ENCODE data around the gene SIPA1L3. TPM values are rescaled to one million over a fixed set of nuclear protein-coding genes. Genes with fewer than 3 reads are reported as not detected.

Gene SIPA1L3
- total and polyA plus RNA-seq, 9 of the 15 experiments (the other 6 are each of a cell fraction or from before 2014, with no cell fraction given) = 0.01 to 6.1 (median 2.5) TPM

DNA sequence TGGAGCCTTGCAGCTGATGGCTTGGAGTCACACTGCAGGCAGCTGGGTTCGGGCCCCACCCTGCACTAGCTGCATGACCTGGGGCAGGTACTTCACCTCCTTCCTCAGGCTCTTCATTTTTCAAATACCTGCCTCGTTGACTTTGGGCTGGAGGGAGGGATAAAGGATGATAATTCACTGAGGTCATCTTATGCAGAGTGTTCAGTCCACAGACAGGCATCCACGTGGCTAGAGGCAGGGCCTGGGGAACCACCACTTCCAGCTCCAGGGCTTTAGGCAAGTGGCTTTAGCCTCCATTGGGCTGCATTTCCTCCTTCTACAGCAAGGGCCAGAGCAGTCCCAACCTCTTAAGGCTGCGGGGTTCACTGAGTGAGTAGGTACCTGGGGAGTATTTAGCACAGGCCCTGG lies 84.8 kb downstream of the SIPA1L3 start (continued):
- TF ChIP-seq XRCC4 (IDR thresholded peaks at IDR 0.05; ENCODE audit: extremely low read depth, insufficient read depth, insufficient read length) (no peak), RAD51 (IDR thresholded peaks at IDR 0.05; ENCODE audit: borderline replicate concordance, low read depth) (no peak)

DNA sequence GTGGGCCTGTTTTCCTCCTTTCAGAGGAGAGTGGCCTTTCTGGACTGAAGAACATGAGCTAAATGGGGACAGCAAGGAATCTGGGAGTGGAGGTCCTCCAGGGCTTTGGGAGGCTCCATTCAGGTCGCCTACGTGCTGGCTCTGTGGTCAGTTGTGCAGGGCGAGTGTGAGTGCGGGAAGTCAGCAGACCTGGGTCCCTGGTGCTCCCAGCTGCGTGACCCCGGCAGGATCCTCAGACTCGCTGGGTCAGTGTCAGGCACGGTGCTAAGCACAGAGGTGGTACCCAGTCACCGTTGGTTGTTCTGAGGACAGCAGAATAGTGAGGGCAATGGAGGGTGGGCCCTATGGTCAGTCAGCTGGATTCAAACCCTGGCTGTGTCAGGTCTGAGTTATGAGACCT lies 85.8 kb downstream of the SIPA1L3 start:
- no peak overlapping the region for H3K4me3 ChIP-seq
- intact Hi-C loops (cut with micrococcal nuclease) = no loop called here
- peaks cover 5 to 15% of the 10 kb centered on the region in 2 experiments; a peak in 3 of 5 replicates for H3K27me3 ChIP-seq (ENCODE audit: control insufficient read depth in 2 of 2, insufficient read depth in 2 of 2, low read length in 2 of 2)
- ChIA-PET POLR2A (interaction anchor here (0.6 kb wide), 2 partner anchors 92 to 182 kb away, joined by 3 to 4 read pairs; no protein-coding TSS in a partner anchor), CTCF (ENCODE audit: low intra/inter-chr PET ratio) (no interaction called here)
- peaks cover 9% of the 10 kb centered on the region for H4K20me1 ChIP-seq (replicated peaks; ENCODE audit: control insufficient read depth, insufficient read depth, low read length)
- no peak overlapping the region for H3K27ac ChIP-seq (ENCODE audit: extremely low read depth, low read depth, low read length)
- no TSS peak for BruUV-seq (replicated peaks)
- in situ Hi-C loops (cut with MboI) = no loop called here
- H3K4me1 ChIP-seq (replicated peaks in 1 of 2; ENCODE audit: control insufficient read depth in 2 of 2, insufficient read depth in 2 of 2, low read length in 2 of 2) = no peaks in the 10 kb centered on the region; a peak in 1 of 5 replicates
- H3K79me2 ChIP-seq (ENCODE audit: control insufficient read depth, insufficient read depth, low read length) = no peaks in the 10 kb centered on the region
- DNase-seq (ENCODE audit: extremely low read depth in 1 of 4, low spot score in 3 of 4) (no peak), FAIRE-seq (no peak), ATAC-seq (no peak)
- H3K9me1 ChIP-seq (ENCODE audit: control insufficient read depth, insufficient read depth, low read length) = no peaks in the 10 kb centered on the region
- H3K9ac ChIP-seq (ENCODE audit: insufficient read depth in 1 of 2, low read depth in 2 of 2, low read length in 2 of 2) = peak overlapping the region in 1 of 2 experiments; percentile 13; a peak in 1 of 4 replicates
- H3K9me3 ChIP-seq (replicated peaks; ENCODE audit: control insufficient read depth, insufficient read depth, low read depth, low read length) = no peaks in the 10 kb centered on the region
- no peak overlapping the region for H3K4me2 ChIP-seq (ENCODE audit: insufficient read depth, low read length)
- no peaks in the 10 kb centered on the region for H3K36me3 ChIP-seq (ENCODE audit: control insufficient read depth, insufficient read depth, low read length)
- no peak overlapping the region for H2AFZ ChIP-seq (ENCODE audit: low read depth, low read length)
- 17% methylated on average over 9 of the region's 9 CpGs for WGBS (ENCODE audit: insufficient coverage, low coverage, missing lambda C conversion rate)
- TF ChIP-seq CBFA2T3 (IDR thresholded peaks at IDR 0.05) = no peak
- TF ChIP-seq ZNF561 (CRISPR knock-in tag; conservative IDR thresholded peaks at IDR 0.05) = no peak
- TF ChIP-seq RBBP5 (IDR thresholded peaks at IDR 0.05; ENCODE audit: borderline replicate concordance, insufficient read depth, low read length, poor library complexity, severe bottlenecking) = no peak
- no peak for TF ChIP-seq KDM1A (IDR thresholded peaks at IDR 0.05)
- TF ChIP-seq ZNF518B (CRISPR knock-in tag; IDR thresholded peaks at IDR 0.05) = no peak
- no peak for TF ChIP-seq ZEB2 (IDR thresholded peaks at IDR 0.05)
- TF ChIP-seq NFYB (IDR thresholded peaks at IDR 0.05; ENCODE audit: extremely low read depth, insufficient read length) = no peak
- no peak for TF ChIP-seq BMI1 (IDR thresholded peaks at IDR 0.05; ENCODE audit: low read length)
- no peak for TF ChIP-seq TCF7 (IDR thresholded peaks at IDR 0.05; ENCODE audit: borderline replicate concordance)
- TF ChIP-seq BCL6 (CRISPR knock-in tag; IDR thresholded peaks at IDR 0.05) = no peak
- TF ChIP-seq RBM25 (IDR thresholded peaks at IDR 0.05; ENCODE audit: low read depth, low read length, severe bottlenecking) = no peak
- no peak for TF ChIP-seq CREB5 (CRISPR knock-in tag; IDR thresholded peaks at IDR 0.05)
- no peak for TF ChIP-seq CEBPG (CRISPR knock-in tag; IDR thresholded peaks at IDR 0.05)
- no peak for TF ChIP-seq CEBPG (tag; conservative IDR thresholded peaks at IDR 0.05 in 1 of 2, IDR thresholded peaks at IDR 0.05 in 1 of 2)
- TF ChIP-seq, protein P1, sequence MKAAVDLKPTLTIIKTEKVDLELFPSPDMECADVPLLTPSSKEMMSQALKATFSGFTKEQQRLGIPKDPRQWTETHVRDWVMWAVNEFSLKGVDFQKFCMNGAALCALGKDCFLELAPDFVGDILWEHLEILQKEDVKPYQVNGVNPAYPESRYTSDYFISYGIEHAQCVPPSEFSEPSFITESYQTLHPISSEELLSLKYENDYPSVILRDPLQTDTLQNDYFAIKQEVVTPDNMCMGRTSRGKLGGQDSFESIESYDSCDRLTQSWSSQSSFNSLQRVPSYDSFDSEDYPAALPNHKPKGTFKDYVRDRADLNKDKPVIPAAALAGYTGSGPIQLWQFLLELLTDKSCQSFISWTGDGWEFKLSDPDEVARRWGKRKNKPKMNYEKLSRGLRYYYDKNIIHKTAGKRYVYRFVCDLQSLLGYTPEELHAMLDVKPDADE (conservative IDR thresholded peaks at IDR 0.05; ENCODE audit: control insufficient read depth, low read depth, low read length) = no peak

All from K562 (cell line).